GM18517 (cell line): ENCODE measurements around the gene GGNBP2.
"Not testable (repeated sequence)": the region's sequence is repeated elsewhere in the genome, so short reads cannot be mapped to it uniquely, and the experiment has no call there.

Experiments used
- ATAC-seq: cut with Tn5 transposase; IDR thresholded peaks from one replicate; pipeline ENCODE4 v1.9.1; 2021; ENCODE audit warnings: mild to moderate bottlenecking, moderate library complexity; ENCODE audit not compliant: unreplicated experiment

Gene GGNBP2

GRCh38 chr17:36544307-36545076, at the start of gene GGNBP2:
GGNBP2 (plus strand) TSS chr17:36544919; CDS start chr17:36545725, 806 bp downstream.
- ATAC-seq, result peak; percentile 54

DNA sequence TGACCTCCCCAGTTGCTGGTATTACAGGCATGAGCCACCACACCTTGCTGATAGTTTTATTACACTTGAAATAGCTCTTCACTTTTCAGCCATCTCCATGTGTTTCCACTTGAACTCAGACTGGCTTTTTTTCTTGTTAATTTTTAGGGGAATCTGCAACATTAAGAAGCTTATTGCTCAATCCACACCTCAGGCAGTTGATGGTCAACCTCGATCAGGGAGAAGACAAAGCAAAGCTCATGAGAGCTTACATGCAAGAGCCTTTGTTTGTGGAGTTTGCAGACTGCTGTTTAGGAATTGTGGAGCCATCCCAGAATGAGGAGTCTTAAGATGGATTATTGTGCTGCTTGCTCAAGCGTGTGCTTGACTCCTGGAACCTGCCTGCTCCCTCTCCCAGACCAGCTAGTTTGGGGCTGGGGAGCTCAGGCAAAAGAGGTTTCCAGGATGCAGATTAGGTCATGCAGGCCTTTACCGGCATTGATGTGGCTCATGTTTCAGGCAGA, 49.6 kb upstream of the GGNBP2 start:
- ATAC-seq, result no peak

- no peak for ATAC-seq
Observed at GRCh38 chr17:36496018-36496789, 48.5 kb upstream of the GGNBP2 start.

DNA sequence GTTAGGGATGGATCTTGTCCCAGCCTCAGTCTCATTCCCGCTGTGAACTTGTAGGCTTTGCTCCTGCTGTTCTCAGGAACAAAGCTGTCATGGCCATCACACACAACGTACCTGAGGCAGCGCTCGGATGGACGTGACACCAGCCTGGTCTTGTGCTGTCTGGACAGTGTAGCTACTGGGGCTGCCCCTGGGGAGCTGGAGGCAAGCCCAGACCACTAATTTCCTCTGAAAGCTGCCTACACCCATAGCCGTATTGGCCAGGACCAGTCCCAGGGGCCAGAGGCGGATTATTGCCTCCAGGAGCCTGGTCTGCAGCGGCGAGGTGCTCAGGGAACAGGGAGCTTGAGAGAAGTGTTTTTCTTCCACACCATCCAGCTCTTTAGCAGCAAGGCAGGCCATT, 46.6 kb upstream of the GGNBP2 start:
- no peak for ATAC-seq

GRCh38 chr17:36498560-36499300, 46.0 kb upstream of the GGNBP2 start:
- no peak for ATAC-seq

- ATAC-seq, result no peak
Observed at GRCh38 chr17:36500745-36501225, 43.9 kb upstream of the GGNBP2 start.

DNA sequence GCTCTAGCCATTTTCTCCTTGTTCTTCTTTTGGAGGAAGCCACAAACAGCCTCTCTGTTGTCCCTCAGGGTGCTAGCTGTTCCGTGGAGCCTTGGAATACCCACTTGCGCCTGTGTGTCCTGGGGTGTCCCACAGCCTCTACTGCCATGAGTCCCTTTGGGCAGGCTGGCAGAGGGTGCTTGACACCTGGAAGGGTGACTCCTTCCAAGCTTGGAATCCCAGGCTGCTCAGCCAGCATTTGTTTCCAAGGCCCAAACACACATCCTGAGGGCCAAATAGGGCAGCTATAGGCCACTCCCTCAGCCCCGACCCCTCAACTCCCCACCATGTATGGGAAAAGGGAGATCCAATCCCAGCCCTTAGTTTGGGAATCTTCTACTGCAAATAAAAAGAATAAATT, 43.4 kb upstream of the GGNBP2 start:
- ATAC-seq, result no peak

- ATAC-seq, result no peak
Observed at GRCh38 chr17:36501963-36502362, 42.8 kb upstream of the GGNBP2 start.

GRCh38 chr17:36503456-36504155, 41.1 kb upstream of the GGNBP2 start:
- no peak for ATAC-seq

GRCh38 chr17:36504156-36504545, 40.6 kb upstream of the GGNBP2 start:
- ATAC-seq, result no peak

DNA sequence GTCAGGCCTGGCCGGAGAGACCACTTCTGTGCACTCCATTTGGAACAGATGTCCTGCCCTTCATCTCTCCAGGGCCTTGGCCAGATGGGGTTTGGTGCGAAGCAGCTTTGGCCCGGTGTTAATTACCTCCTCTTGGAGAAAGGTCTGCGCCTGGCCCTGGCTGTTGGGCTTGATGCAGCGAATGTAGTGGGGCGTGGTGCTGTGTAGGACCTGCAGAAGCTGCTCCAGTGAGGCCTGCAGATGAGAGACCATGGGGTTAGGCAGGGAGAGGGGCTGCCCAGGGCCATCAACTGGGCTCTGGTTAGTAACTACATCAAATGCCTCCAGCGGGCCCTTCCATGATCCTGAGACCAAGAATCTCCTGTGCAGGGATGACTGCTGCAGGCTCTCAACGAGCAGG, 39.5 kb upstream of the GGNBP2 start:
- no peak for ATAC-seq

- no peak for ATAC-seq
Observed at GRCh38 chr17:36506249-36506826, 38.4 kb upstream of the GGNBP2 start.

- no peak for ATAC-seq
Observed at GRCh38 chr17:36506831-36507230, 37.9 kb upstream of the GGNBP2 start.

DNA sequence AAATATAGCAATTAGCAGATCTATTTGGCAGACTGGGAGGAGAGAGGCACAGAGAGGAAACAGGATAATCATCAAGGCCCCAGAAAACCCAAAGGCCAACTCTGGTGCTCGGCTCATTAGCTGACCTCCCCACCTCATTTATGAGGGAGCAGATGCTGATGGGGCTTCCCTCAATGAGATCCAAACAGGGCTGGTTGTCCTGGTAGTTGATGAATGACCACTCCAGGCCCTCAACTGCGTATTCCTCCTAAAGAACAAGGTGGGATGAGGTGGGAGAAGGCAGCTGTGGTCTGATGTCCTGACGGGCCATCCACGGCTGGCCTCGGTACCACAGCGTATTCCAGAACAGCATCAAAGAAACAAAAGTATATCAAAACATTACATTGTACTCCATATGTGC, 37.5 kb upstream of the GGNBP2 start:
- no peak for ATAC-seq

GRCh38 chr17:36508439-36508838, 36.3 kb upstream of the GGNBP2 start:
- not testable (repeated sequence) for ATAC-seq

DNA sequence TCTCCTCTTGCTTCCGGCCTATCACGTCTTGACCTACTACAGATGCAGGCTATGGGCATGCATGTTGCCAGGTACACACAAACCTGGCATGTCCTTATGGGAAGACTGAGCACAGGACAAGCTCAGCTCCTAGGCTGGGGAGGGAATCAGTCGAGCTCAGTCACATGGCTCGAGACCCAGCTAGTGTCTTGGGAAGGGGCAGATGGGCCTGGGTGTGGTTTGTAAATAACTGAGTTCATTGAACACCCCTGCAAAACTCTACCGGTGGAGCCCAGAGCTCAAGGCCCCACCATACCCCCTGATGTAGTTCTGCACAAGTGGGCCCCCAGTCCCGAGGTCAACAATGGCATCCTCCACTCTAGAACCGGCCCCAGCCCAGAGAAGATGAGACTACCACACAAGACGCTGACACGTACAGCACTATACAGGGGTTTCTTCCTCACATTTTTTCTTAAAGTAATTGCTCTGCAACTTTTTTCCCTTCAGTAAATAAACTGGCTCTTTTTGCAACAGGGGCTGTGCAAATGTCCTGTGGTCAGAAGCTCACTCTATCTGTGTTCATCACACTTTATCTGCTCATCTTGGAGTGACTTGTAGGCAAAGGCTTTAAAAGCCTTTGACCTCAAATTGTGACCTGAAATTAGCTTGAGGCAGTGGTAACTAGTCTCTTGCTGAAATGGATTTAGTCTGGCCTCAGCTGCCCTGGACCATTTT, 35.3 kb upstream of the GGNBP2 start:
- ATAC-seq, result no peak

DNA sequence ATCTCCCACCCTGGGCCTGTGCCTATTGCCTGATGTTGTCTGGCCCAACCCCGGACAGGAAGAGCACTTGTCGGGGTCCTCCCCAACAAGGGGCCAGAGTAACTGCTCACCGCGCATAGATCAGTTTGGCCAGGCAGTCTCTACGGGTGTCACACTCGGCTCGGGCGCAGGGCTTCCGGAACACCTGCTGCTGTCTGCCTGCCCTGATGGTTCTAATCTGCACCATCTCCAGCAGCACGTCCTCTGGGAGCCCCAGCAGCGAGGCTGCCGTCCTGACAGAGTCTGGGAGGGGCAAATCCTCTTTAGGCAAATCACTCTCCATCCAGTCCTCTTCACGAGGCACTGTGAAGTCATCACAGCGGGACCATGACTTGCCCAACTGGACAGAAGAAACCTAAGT, 34.1 kb upstream of the GGNBP2 start:
- no peak for ATAC-seq

DNA sequence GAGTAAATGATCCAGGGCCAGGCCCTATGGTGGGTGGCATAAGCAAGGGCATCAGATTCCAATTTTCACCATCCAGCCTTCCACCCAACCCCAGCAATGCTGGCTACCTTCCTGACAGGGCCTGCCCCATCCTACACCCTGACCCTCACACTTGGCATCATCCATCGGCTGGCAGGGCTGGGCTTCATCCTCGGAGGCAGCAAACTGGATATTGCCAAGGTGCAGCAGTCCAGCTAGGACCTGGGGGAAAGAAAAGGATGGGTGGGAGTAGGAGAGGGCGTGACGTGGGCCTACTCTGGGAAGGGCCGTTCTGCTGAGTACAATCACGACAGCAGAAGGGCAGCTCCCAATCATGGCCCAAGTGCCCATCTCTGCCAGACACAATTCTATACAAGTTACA, 33.5 kb upstream of the GGNBP2 start:
- ATAC-seq, result no peak

GRCh38 chr17:36512641-36513040, 32.1 kb upstream of the GGNBP2 start:
- no peak for ATAC-seq

DNA sequence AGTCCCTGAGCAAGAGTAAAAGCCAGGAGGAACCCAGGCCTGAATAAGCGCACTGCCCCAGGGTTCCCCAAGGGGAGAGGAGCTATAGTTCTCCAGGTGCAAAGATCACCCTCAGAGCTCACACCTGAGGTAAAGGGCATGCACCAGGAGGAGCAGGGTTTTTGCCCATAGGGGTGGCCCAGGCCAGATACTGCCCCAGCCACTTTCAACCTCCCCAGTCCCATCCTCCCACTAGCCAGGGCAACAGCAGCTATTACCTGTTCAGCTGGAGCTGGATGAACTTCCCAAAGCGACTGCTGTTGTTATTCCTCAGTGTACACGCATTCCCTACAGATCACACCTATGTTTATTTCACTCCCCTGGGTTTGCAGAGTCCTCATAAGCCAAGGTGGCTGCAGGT, 29.9 kb upstream of the GGNBP2 start:
- ATAC-seq, result no peak
